Measurements from ENCODE around the gene PGAP3. TPM values are rescaled to one million over a fixed set of nuclear protein-coding genes. Genes with fewer than 3 reads are reported as not detected.

PGAP3 gene
- polyA plus RNA-seq, 3 donors: 8.3 to 19.3 (median 9.2) TPM

DNA sequence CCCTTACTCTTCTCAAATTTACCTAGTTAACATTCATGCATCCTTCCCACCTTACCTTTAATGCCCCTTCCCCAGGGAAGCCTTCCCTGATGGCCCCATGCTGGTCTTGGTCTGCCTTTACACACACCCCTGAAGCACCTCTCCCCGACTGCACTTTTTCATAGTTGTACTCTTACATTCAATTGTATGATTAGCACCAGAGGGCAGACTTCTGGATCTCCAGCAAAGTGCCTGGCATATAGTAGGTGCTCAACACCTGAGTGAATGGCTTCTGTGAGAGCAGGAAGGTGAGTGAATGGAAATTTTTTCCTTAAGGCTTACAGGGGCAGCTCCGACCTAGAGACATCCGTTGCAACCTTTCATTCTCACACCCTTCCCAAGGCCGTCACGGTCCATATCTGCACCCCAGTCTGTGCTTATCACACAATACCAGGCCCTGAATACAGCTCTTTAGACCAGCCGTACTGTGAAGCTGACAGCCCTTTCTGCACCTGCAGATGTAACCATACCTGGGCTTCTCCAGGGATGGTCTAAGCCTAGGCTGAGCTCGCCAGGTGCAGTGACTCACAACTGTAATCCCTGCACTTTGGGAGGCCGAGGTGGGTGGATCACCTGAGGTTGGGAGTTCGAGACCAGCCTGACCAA is 4.4 kb downstream of the PGAP3 start:
- H3K36me3 ChIP-seq (replicated peaks in 1 of 2; ENCODE audit: control insufficient read depth in 1 of 2, insufficient read depth in 2 of 2, low read length in 2 of 2): peaks cover 11 to 13% of the 10 kb centered on the region in 2 donors
- H3K36me3 Mint-ChIP-seq: peaks cover 38 to 48% of the 10 kb centered on the region in 2 donors
- intact Hi-C loops (cut with micrococcal nuclease): no loop called here
- no peak overlapping the region for H3K4me2 ChIP-seq (replicated peaks; ENCODE audit: extremely low read depth, low read length, poor library complexity, severe bottlenecking)
- no peak overlapping the region for H3K9ac ChIP-seq (ENCODE audit: insufficient read depth, low read length, poor library complexity, severe bottlenecking)
- DNase-seq: no peak
- H3K79me2 ChIP-seq (ENCODE audit: insufficient read depth, low read length): no peaks in the 10 kb centered on the region
- H3K9me3 ChIP-seq (replicated peaks in 1 of 2; ENCODE audit: control insufficient read depth in 1 of 2, insufficient read depth in 1 of 2, low read length in 2 of 2): no peaks in the 10 kb centered on the region
- peaks cover 0 to 1% (median 0%) of the 10 kb centered on the region in 3 donors for H3K27me3 Mint-ChIP-seq (ENCODE audit: low read depth in 3 of 3)
- no peak overlapping the region for H2AFZ ChIP-seq (ENCODE audit: insufficient read depth, low read depth, low read length, poor library complexity, severe bottlenecking)
- TF ChIP-seq, protein P1, sequence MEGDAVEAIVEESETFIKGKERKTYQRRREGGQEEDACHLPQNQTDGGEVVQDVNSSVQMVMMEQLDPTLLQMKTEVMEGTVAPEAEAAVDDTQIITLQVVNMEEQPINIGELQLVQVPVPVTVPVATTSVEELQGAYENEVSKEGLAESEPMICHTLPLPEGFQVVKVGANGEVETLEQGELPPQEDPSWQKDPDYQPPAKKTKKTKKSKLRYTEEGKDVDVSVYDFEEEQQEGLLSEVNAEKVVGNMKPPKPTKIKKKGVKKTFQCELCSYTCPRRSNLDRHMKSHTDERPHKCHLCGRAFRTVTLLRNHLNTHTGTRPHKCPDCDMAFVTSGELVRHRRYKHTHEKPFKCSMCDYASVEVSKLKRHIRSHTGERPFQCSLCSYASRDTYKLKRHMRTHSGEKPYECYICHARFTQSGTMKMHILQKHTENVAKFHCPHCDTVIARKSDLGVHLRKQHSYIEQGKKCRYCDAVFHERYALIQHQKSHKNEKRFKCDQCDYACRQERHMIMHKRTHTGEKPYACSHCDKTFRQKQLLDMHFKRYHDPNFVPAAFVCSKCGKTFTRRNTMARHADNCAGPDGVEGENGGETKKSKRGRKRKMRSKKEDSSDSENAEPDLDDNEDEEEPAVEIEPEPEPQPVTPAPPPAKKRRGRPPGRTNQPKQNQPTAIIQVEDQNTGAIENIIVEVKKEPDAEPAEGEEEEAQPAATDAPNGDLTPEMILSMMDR (IDR thresholded peaks at IDR 0.05): no peak
- H3K4me1 ChIP-seq (ENCODE audit: control insufficient read depth in 1 of 2, insufficient read depth in 2 of 2, low read length in 2 of 2): peaks cover 19 to 21% of the 10 kb centered on the region in 2 donors
- no peak overlapping the region for H3K27ac ChIP-seq (ENCODE audit: low read depth in 1 of 2, low read length in 2 of 2)
- H3K27ac Mint-ChIP-seq: no peak overlapping the region
- peaks cover 25% of the 10 kb centered on the region for H3K4me1 Mint-ChIP-seq
- 100% methylated on average over 5 of the region's 9 CpGs for WGBS (ENCODE audit: insufficient coverage)
- peaks cover 0 to 9% (median 1%) of the 10 kb centered on the region in 7 donors for H3K9me3 Mint-ChIP-seq
- H3K4me3 ChIP-seq (replicated peaks in 1 of 3; ENCODE audit: low read depth in 2 of 3, low read length in 3 of 3): no peak overlapping the region
- no peak overlapping the region for H3K4me3 Mint-ChIP-seq
- no peaks in the 10 kb centered on the region for H3K27me3 ChIP-seq (ENCODE audit: control insufficient read depth in 2 of 2, insufficient read depth in 2 of 2, low read length in 2 of 2)
- no peaks in the 10 kb centered on the region for H4K20me1 ChIP-seq (ENCODE audit: insufficient read depth, low read length)

DNA sequence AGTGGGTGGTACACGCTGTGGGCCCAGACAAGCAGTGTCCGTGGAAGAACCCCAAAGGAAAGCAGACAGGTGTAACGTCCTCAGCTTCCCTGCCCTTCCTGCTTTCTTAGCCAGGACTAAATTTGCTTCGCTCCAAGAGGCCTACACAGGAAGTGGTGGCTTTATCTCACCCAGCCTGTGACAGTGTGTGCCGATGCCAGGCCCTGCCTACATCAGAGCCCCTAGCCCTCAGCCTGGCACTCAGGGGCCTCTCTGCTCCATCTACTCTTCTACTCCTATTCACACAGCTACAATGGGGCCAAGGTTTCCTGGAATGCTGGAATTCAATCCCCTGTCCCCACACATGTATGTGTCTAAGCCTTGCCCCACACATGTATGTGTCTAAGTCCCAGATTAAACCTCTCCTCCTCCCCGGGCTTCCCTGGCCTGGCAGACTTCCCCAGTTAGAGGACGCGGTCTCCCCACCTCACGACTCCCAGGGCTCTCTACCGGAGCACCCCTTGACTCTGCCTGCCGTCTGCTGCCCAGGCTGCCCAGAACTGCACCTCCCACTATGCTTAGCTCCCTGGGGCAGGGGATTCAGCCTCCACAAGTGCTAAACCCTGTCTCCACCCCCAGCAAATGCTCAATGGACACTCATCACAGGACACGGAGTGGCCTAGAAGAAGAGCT is 8.2 kb downstream of the PGAP3 start:
- Mint-ChIP-seq H3K9me3 (peaks cover 0 to 2% (median 0%) of the 10 kb centered on the region in 7 donors), H3K4me1 (peaks cover 26% of the 10 kb centered on the region), H3K36me3 (peaks cover 47% of the 10 kb centered on the region in 2 donors), H3K27me3 (ENCODE audit: low read depth in 3 of 3) (peaks cover 0 to 7% (median 0%) of the 10 kb centered on the region in 3 donors), H3K27ac (peak overlapping the region in 3 of 7 donors; percentile 32 to 73 (median 69)), H3K4me3 (no peak overlapping the region)
- WGBS (ENCODE audit: insufficient coverage): 33% methylated on average over 11 of the region's 12 CpGs
- Histone ChIP-seq H3K4me1 (ENCODE audit: control insufficient read depth in 1 of 2, insufficient read depth in 2 of 2, low read length in 2 of 2) (peaks cover 11 to 14% of the 10 kb centered on the region in 2 donors), H3K9me3 (replicated peaks in 1 of 2; ENCODE audit: control insufficient read depth in 1 of 2, insufficient read depth in 1 of 2, low read length in 2 of 2) (no peaks in the 10 kb centered on the region), H3K9ac (ENCODE audit: insufficient read depth, low read length, poor library complexity, severe bottlenecking) (no peak overlapping the region), H3K4me3 (replicated peaks in 1 of 3; ENCODE audit: low read depth in 2 of 3, low read length in 3 of 3) (no peak overlapping the region), H3K79me2 (ENCODE audit: insufficient read depth, low read length) (no peaks in the 10 kb centered on the region), H3K36me3 (replicated peaks in 1 of 2; ENCODE audit: control insufficient read depth in 1 of 2, insufficient read depth in 2 of 2, low read length in 2 of 2) (peaks cover 11% of the 10 kb centered on the region in 2 donors), H4K20me1 (ENCODE audit: insufficient read depth, low read length) (no peaks in the 10 kb centered on the region), H3K27ac (ENCODE audit: low read depth in 1 of 2, low read length in 2 of 2) (no peak overlapping the region), H3K4me2 (replicated peaks; ENCODE audit: extremely low read depth, low read length, poor library complexity, severe bottlenecking) (no peak overlapping the region), H2AFZ (ENCODE audit: insufficient read depth, low read depth, low read length, poor library complexity, severe bottlenecking) (no peak overlapping the region), H3K27me3 (ENCODE audit: control insufficient read depth in 2 of 2, insufficient read depth in 2 of 2, low read length in 2 of 2) (no peaks in the 10 kb centered on the region)
- DNase-seq: no peak
- TF ChIP-seq, protein P1 (IDR thresholded peaks at IDR 0.05): no peak
- intact Hi-C loops (cut with micrococcal nuclease): no loop called here

Measured in CD14-positive monocyte (primary cell).